HG03342 (cell line): Measurements from ENCODE around the gene EPB41L4A.

Experiments
- ATAC-seq: cut with Tn5 transposase; IDR thresholded peaks from one replicate; pipeline ENCODE4 v1.9.1; 2021; ENCODE audit warnings: mild to moderate bottlenecking, moderate library complexity; ENCODE audit not compliant: unreplicated experiment

EPB41L4A gene

GRCh38 chr5:112316006-112316405 lies 103.1 kb downstream of the EPB41L4A start:
- ATAC-seq, result no peak

DNA sequence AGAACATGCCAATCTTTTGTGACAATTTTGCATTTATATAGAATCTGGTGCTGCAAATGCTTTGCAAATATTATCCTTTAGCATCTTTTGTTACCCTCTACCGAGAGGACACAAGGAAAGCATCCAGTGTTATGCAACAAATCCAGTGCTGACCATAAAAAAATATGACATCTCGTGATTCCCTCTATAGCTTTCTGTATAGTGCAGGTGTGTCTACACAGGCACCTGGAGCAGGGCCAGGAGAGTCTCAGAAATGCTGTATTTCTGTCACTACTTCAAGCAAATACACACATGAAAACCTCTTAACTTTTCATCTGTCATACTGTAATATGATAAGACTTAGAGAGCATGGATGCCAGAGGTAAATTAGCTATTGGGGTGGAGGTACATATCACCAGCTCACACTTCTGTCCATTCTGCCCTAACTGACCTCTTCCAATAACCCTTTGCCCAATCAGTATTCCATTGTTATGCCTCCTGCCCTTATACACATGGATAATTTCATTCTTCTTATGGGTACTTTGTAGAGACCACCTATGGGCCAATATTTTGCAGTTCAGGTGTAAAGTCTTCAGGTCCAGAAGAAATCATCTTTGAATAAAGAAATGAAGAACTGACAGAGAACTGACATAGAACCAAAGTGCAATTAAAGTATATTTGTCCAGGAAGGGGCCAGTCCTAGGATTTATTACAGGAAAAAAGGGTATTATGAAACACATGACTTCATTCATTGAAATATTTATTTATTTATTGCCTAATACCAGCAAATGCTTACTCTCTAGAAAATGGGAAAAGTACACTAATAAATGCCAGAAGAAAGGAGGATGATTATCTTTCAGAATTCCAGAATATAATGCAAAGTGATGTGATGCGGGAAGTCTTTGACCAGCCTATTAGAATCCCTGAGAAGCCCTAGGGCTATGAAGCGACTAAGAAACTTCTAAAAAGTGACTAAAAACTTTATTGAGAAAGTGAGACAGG lies 106.5 kb downstream of the EPB41L4A start:
- ATAC-seq, result no peak

GRCh38 chr5:112310746-112311145 lies 108.3 kb downstream of the EPB41L4A start:
- no peak for ATAC-seq

DNA sequence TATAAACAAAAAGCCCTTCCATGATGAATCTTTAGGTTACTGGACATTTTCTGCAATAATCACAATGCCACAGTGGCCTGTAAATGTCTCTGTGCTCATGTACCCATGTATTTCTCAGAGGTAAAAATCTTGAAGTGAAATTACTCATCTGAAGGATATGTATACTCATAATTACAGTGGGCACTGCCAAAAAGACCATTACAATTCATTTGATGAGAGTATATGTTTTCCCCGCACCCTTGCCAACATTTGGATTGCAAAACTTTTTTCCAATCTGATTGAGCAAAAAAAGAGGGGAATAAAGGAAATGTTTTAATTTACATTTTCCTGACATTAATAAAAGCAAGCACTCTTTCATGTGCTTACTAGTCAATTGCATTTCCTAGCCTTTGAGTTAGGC lies 110.5 kb downstream of the EPB41L4A start:
- ATAC-seq, result no peak

DNA sequence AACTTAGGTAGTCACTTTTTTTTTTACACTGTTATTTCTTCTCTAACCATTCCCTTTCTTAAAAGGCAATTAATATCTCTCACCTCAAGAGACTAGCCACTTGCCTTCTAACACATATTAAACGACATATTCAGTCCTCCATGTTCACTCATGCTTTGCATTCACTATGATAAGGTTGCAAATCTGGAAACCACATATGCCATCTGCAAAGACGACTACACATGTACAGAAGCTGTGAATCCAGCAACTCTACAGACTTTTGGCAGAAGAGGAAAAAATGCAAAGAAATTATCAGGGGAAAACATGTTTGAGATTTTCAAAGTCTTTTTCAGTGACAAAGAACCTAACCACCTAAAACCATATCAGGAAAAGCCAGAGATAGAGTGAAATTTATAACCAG lies 112.1 kb downstream of the EPB41L4A start:
- ATAC-seq, result no peak

- no peak for ATAC-seq
These were observed 114.3 kb downstream of the EPB41L4A start for GRCh38 chr5:112304743-112305142.

- no peak for ATAC-seq
These were observed 115.4 kb downstream of the EPB41L4A start for GRCh38 chr5:112303685-112304084.

- no peak for ATAC-seq
These were observed 125.0 kb downstream of the EPB41L4A start for GRCh38 chr5:112294126-112294525.

GRCh38 chr5:112293587-112293986 lies 125.5 kb downstream of the EPB41L4A start:
- no peak for ATAC-seq

DNA sequence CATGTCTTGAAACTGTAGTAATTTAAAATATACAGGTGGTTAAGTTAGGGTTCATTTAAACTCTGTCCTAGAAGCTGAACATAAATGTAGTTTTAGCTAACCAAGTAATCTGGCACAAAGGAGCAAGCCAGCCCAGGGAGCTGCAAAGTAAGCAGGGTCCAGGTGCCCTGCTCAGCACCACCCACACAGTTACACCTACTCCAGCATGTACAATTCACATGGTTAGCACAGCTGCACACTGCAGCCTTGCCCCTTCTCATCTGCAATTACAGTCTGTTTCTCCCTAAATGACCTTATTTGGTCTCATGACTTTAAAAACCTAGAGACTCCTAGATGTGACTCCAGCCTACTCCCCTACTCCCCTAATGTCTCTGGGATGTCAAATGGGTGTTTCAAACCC lies 128.4 kb downstream of the EPB41L4A start:
- no peak for ATAC-seq

DNA sequence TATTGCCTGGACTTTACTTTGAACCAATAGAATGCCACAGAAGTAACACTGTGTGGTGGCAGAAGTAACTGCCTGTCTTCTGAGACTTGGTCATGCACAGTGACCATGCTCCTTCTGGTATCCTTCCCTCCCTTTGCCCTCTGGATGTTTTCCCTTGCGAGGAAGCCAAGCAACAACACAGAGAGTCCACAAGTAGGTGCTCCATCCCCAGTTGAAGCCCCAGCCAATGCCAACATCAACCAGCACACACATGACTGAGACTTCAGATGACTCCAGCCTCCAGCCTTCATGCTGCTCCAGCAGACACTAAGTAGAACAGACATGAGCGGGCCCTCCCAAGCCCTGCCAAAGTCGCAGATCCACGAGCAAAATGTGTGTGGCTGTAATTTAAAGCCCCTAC lies 129.6 kb downstream of the EPB41L4A start:
- ATAC-seq, result no peak

- ATAC-seq, result no peak
These were observed 134.8 kb downstream of the EPB41L4A start for GRCh38 chr5:112283943-112284929.

- no peak for ATAC-seq
These were observed 136.0 kb downstream of the EPB41L4A start for GRCh38 chr5:112283034-112283582.

- no peak for ATAC-seq
These were observed 140.0 kb downstream of the EPB41L4A start for GRCh38 chr5:112279082-112279481.

DNA sequence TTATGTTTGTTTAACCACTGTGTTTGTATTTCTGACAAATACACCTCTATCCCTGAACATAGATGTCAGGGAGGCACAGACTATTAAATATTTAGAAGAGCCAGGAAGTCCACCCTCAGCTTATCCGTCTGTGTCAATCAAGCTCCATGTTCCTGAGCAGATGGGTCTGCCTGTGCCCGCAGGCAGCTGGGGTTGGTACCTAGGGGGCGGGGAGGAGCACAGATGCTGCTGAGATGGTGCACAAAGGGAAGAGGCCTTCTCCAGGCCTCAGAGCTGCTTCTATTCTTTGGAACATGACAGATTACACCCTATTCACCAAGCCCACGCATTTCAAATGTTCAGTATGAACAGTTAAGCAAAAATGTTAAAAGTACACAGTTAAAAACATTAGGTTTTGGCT lies 142.1 kb downstream of the EPB41L4A start:
- ATAC-seq, result no peak

DNA sequence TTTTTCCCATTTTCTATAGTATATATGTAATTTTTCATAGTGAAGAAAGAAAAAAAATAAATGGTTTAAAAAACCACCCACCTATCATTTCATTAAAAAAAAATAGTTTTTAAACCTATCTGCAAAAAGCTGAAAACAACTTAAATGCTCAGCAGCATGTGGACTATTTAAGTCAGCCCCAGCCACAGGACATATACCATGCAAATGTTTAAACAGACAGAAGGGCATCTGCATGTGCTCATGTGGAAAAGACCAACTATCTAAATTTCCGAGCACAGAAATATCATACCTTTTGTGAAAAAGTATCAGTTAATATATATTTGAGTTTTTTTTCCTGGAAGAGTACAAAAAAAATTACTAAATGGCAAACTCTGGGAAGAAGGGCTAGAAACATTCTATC lies 143.4 kb downstream of the EPB41L4A start:
- ATAC-seq, result no peak

DNA sequence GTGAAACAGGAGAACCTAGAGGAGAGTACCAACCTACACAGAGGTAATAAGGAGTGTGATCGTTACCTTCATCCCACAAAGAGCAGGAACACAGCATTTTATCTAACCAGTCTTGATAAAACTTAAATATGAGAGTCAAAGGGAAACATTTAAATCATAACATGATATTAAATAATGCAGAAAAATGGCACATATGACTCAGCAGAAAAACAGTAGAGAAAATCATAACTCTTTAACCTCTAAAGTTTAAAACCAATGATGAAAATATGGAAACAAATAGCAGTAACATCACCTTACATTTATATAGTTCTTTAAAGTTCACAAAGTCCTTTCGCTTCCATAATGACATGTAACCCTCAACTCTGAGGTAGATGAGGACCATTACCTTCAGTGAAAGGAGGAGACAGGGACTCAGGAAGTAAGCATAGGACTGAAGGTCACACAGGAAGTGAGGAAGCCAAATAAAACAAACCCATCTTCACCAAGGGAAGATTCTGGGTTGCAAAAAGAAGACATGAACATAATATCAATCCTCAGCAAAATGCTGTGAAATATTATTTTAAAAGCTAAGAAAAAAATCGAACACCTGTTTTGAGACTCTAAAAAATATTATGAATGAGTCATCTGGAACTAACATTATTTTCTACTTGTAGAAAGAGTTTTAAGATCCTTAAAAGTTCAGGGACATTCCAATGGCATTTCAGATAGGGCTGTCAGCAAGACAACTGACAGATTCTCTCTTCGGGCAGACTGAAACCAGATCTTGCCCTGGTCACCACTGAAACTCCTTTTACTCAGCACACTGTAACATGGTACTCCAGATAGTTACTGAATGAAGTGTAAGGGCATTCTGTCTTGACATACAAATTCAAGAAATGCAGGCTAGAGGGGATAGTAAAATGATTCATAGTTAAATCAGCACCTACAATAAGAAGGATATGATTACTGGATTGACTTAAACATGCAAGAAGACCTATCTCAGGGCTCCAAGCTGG lies 148.5 kb downstream of the EPB41L4A start:
- ATAC-seq, result peak; percentile 75

- no peak for ATAC-seq
These were observed 151.8 kb downstream of the EPB41L4A start for GRCh38 chr5:112267231-112267630.

DNA sequence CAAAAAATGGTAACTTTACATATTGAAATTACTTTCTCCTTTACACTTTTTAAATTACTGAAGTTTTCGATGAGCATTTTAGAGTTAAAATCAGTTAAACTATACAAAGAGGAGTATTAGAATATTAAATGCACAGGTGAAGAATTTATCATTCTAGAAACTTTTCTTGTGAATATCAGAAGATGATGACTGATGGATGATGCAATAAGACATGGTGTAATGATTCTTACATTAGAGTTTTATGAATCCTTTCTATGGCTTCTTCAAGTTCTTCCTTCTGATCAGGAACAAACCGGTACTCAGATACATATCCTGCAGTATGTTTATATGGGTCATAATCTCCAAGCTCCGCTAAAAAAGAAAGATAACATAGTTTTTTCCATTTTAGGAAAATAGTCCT lies 154.4 kb downstream of the EPB41L4A start:
- no peak for ATAC-seq

- no peak for ATAC-seq
These were observed 154.9 kb downstream of the EPB41L4A start for GRCh38 chr5:112264151-112264550.
